PC-9 (cell line): ENCODE data around the gene UBN2. TPM values are rescaled to one million over a fixed set of nuclear protein-coding genes. Genes with fewer than 3 reads are reported as not detected.

Experiments used
- BruUV-seq: library from RNA; stranded (reverse); fragments of 400-500 nt; replicated peaks from 2 replicates; lab custom pipeline; 2021; lab: Mats Ljungman, UMichigan
- CTCF ChIA-PET: fragments of 300-600 bp; sonication (Branson Sonifier 250); formaldehyde crosslinking; loops from one replicate; lab custom pipeline; 2022; ENCODE audit warnings: antibody characterized with exemption; lab: Charles Lee
- POLR2A ChIA-PET: fragments of 300-600 bp; sonication (Branson Sonifier 250); formaldehyde crosslinking; loops from one replicate; lab custom pipeline; 2022; ENCODE audit warnings: antibody characterized with exemption; ENCODE audit not compliant: unreplicated experiment; lab: Charles Lee
- DNase-seq, 2 experiments: peaks; one replicate each; pipeline versions ENCODE4 v3.0.0 to v3.0.0-alpha.2; 2015 to 2022; ENCODE audit warnings: mixed read lengths in 1 of 2
- H2AFZ ChIP-seq: fragments of 200-600 bp; sonication (generic); 2 replicates; pipeline ENCODE4 v1.8.1; 2017; ENCODE audit warnings: antibody characterized with exemption
- H3F3A ChIP-seq: fragments of 200-600 bp; sonication (generic); 2 replicates; pipeline ENCODE4 v1.8.1; 2017; ENCODE audit warnings: antibody characterized with exemption, mild to moderate bottlenecking, low read depth; ENCODE audit not compliant: insufficient read depth
- H3K27ac ChIP-seq: fragments of 200-600 bp; sonication (generic); 2 replicates; pipeline ENCODE4 v1.6.1; 2016; ENCODE audit warnings: mixed run types
- H3K27me3 ChIP-seq: fragments of 200-600 bp; sonication (generic); 2 replicates; pipeline ENCODE4 v1.6.1; 2016; ENCODE audit warnings: low read depth, mixed run types; ENCODE audit not compliant: insufficient read depth
- H3K36me3 ChIP-seq: fragments of 200-600 bp; sonication (generic); 2 replicates; pipeline ENCODE4 v1.6.1; 2016; ENCODE audit warnings: low read depth, mixed run types
- H3K4me1 ChIP-seq: fragments of 200-600 bp; sonication (generic); replicated peaks from 2 replicates; pipeline ENCODE4 v1.6.1; 2016; ENCODE audit warnings: mixed run types; ENCODE audit not compliant: insufficient read depth
- H3K4me2 ChIP-seq: fragments of 200-600 bp; sonication (generic); 2 replicates; pipeline ENCODE4 v1.6.1; 2017; ENCODE audit warnings: mixed run types
- H3K4me3 ChIP-seq: fragments of 200-600 bp; sonication (generic); 2 replicates; pipeline ENCODE4 v1.6.1; 2016; ENCODE audit warnings: mixed run types
- H3K79me2 ChIP-seq: fragments of 200-600 bp; sonication (generic); 2 replicates; pipeline ENCODE4 v1.6.1; 2017; ENCODE audit warnings: low read depth, mixed run types
- H3K9me2 ChIP-seq: fragments of 200-600 bp; sonication (generic); 2 replicates; pipeline ENCODE4 v1.8.1; 2017; ENCODE audit warnings: mild to moderate bottlenecking; ENCODE audit not compliant: insufficient read depth
- H3K9me3 ChIP-seq: fragments of 200-600 bp; sonication (generic); 2 replicates; pipeline ENCODE4 v1.8.1; 2016; ENCODE audit warnings: low read depth; ENCODE audit not compliant: insufficient read depth
- H4K20me1 ChIP-seq: fragments of 200-600 bp; sonication (generic); 2 replicates; pipeline ENCODE4 v1.8.1; 2017; ENCODE audit not compliant: insufficient read depth
- EZH2 ChIP-seq: fragments of 200-600 bp; sonication (generic); IDR thresholded peaks from 2 replicates; pipeline ENCODE4 v1.8.0; 2017; ENCODE audit warnings: antibody characterized with exemption, low read depth
- intact Hi-C: fragments of 100-400 bp; cut with micrococcal nuclease; formaldehyde crosslinking; loops from one replicate; pipeline ENCODE4 v1.10.0; 2022; ENCODE audit not compliant: unreplicated experiment
- total RNA-seq: library from RNA; stranded (reverse); gene quantifications from 2 replicates; pipeline ENCODE4 v1.2.3, GENCODE V29; 2021
- TF ChIP-seq, protein P1 (sequence below): fragments of 200-600 bp; sonication (generic); conservative IDR thresholded peaks from 2 replicates; pipeline ENCODE4 v1.6.1; 2017; ENCODE audit warnings: mixed run types, antibody characterized with exemption, mild to moderate bottlenecking, moderate library complexity

The UBN2 gene
- total RNA-seq, 1 experiment from 2014 or later: 34.1 TPM

DNA sequence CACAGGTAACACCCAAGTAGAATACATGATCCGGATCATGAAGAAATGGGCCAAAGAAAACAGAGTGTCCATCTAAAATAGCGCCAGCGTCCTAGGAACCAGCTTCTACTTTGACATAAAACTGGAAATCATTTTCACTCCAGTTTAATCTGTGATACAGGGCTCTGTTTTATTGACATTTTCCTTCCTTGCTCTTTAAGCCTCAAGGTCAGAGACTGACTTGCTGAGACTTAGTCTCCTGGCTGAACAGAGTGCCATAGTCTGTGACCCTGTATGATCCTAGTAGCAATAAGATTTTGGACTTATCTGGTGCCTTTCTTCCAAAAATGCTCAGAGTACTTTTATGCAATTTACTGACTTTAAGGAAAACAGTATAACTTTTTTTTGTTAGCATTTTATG is 41.7 kb upstream of the UBN2 start:
- Histone ChIP-seq H3K4me3 (no peak overlapping the region), H3K27me3 (no peaks in the 10 kb centered on the region), H3K27ac (no peak overlapping the region), H3K4me2 (no peak overlapping the region), H4K20me1 (no peaks in the 10 kb centered on the region), H3F3A (no peaks in the 10 kb centered on the region), H3K79me2 (no peaks in the 10 kb centered on the region), H2AFZ (no peak overlapping the region), H3K4me1 (no peaks in the 10 kb centered on the region), H3K9me3 (no peaks in the 10 kb centered on the region), H3K9me2 (no peaks in the 10 kb centered on the region), H3K36me3 (no peaks in the 10 kb centered on the region; the same call in 1 of the 2 replicates)
- DNase-seq: no peak
- intact Hi-C loops: no loop called here
- TF ChIP-seq EZH2: no peak
- TF ChIP-seq, protein P1, sequence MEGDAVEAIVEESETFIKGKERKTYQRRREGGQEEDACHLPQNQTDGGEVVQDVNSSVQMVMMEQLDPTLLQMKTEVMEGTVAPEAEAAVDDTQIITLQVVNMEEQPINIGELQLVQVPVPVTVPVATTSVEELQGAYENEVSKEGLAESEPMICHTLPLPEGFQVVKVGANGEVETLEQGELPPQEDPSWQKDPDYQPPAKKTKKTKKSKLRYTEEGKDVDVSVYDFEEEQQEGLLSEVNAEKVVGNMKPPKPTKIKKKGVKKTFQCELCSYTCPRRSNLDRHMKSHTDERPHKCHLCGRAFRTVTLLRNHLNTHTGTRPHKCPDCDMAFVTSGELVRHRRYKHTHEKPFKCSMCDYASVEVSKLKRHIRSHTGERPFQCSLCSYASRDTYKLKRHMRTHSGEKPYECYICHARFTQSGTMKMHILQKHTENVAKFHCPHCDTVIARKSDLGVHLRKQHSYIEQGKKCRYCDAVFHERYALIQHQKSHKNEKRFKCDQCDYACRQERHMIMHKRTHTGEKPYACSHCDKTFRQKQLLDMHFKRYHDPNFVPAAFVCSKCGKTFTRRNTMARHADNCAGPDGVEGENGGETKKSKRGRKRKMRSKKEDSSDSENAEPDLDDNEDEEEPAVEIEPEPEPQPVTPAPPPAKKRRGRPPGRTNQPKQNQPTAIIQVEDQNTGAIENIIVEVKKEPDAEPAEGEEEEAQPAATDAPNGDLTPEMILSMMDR: no peak
- ChIA-PET POLR2A (no interaction called here), CTCF (no interaction called here)
- no TSS peak for BruUV-seq

DNA sequence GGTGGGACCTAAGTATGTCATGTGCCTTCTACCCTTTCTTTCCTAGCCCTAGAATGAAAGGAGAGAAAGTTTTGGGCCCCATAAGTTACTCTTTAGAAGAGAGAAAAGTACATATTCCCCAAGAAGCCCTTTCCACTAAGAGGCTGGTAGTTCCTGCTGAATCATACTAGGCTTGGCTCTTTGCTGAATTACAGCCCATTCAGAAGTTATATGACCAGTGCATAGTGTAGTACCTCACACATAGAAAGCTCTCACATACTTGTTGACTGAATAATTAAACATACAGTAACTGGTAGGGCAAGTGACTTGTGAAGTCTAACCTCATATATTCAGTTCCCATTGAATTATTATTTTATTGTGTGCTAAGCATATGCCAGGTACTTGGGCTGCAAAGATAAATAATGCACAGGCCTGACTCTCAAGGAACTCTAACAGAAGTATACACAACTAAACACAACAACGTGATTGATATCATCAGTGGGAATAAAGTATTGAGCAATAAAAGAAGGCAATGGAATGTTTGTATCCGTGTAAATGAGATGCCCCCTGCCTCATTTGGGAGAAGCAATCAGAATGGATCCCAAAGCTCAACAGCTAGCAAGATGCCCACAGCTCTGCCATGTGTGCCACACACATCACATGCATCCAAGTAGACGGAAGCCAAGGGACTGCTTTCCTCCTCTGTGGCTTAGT is 38.9 kb upstream of the UBN2 start:
- H3K9me2 ChIP-seq: no peaks in the 10 kb centered on the region
- no peaks in the 10 kb centered on the region for H3F3A ChIP-seq
- no peaks in the 10 kb centered on the region for H4K20me1 ChIP-seq
- DNase-seq: peak in 1 of 2 experiments; percentile 53
- BruUV-seq: no TSS peak
- no peak overlapping the region for H3K4me3 ChIP-seq
- H3K4me1 ChIP-seq: no peaks in the 10 kb centered on the region
- intact Hi-C loops: no loop called here
- H3K9me3 ChIP-seq: no peaks in the 10 kb centered on the region
- no peaks in the 10 kb centered on the region for H3K27me3 ChIP-seq
- no peaks in the 10 kb centered on the region for H3K79me2 ChIP-seq
- no peak overlapping the region for H3K27ac ChIP-seq
- CTCF ChIA-PET: no interaction called here
- no peak overlapping the region for H2AFZ ChIP-seq
- no peak for TF ChIP-seq EZH2
- TF ChIP-seq, protein P1: no peak
- no peak overlapping the region for H3K4me2 ChIP-seq
- POLR2A ChIA-PET: no interaction called here
- H3K36me3 ChIP-seq: no peaks in the 10 kb centered on the region; the same call in 1 of the 2 replicates

DNA sequence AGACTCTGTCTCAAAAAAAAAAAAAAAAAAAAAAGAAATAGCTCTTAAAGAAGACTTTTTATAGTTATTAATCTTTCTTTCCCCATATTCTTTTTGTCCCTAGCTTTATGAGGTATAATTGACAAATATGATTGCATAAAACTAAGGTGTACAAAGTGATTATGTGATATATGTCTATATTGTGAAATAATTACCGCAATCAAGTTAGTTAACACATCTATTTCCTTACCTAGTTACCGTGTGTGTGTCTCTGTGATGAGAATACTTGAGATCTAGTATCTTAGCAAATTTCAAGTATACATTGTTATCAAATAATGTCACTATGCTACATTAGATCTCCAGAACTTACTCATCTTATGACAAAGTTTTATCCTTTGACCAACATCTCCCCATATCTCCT is 30.7 kb upstream of the UBN2 start:
- intact Hi-C loops: no loop called here
- TF ChIP-seq EZH2: no peak
- TF ChIP-seq, protein P1: no peak

More for the DNA sequence above, 30.7 kb upstream of the UBN2 start:
- Histone ChIP-seq H3K4me1 (no peaks in the 10 kb centered on the region), H3K27ac (no peak overlapping the region), H3K27me3 (no peaks in the 10 kb centered on the region), H3F3A (no peaks in the 10 kb centered on the region), H3K9me2 (0 out of 2 replicates have a peak, but pooled peaks cover 4% of the 10 kb centered on the region), H3K9me3 (no peaks in the 10 kb centered on the region), H2AFZ (no peak overlapping the region), H3K4me2 (no peak overlapping the region), H3K36me3 (no peaks in the 10 kb centered on the region), H4K20me1 (no peaks in the 10 kb centered on the region), H3K4me3 (no peak overlapping the region), H3K79me2 (no peaks in the 10 kb centered on the region)
- ChIA-PET POLR2A (no interaction called here), CTCF (no interaction called here)
- no peak for DNase-seq
- no TSS peak for BruUV-seq
